Psoas muscle (tissue), 8 donors: ENCODE data around the gene PAK5. TPM values are rescaled to one million over a fixed set of nuclear protein-coding genes. Genes with fewer than 3 reads are reported as not detected.

ENCODE experiments used
- ATAC-seq, 4 donors: fragments of 200-7000 bp; cut with Tn5 transposase; one replicate each; pipeline ENCODE4 v1.9.1; 2020; ENCODE audit warnings: moderate library complexity in 3 of 4, mild to moderate bottlenecking in 2 of 4
- DNase-seq, 2 donors: peaks; one replicate each; pipeline ENCODE4 v3.0.0-alpha.2; 2020
- H3K27ac ChIP-seq: fragments of 200-600 bp; one replicate; pipeline ENCODE4 v1.8.0; 2022
- H3K27me3 ChIP-seq, 3 donors: fragments of 200-600 bp in 1 of 3; one replicate each; pipeline versions ENCODE4 v1.6.1 to v1.8.0; 2013 to 2022; ENCODE audit warnings: low read length in 2 of 3, mild to moderate bottlenecking in 2 of 3, moderate library complexity in 1 of 3; ENCODE audit not compliant: insufficient read depth in 3 of 3
- H3K36me3 ChIP-seq, 2 donors: fragments of 200-600 bp in 1 of 2; one replicate each; pipeline versions ENCODE4 v1.6.1 to v1.8.0; 2013 to 2022; ENCODE audit warnings: low read depth in 1 of 2, mild to moderate bottlenecking in 1 of 2, moderate library complexity in 1 of 2; ENCODE audit not compliant: insufficient read depth in 1 of 2
- H3K4me1 ChIP-seq: fragments of 200-600 bp; one replicate; pipeline ENCODE4 v1.8.0; 2022
- H3K4me3 ChIP-seq: fragments of 200-600 bp; one replicate; pipeline ENCODE4 v1.8.0; 2022; ENCODE audit warnings: mild to moderate bottlenecking
- H3K9me3 ChIP-seq: fragments of 200-600 bp; one replicate; pipeline ENCODE4 v1.8.0; 2022
- WGBS, 3 donors: extraction: QIAGEN DNeasy Blood & Tissue Kit; methylation state at CpG; one replicate each; pipeline versions ENCODE4 v1.1.6 to v1.1.7; 2013; 5-methylcytosine and 5-hydroxymethylcytosine counted together
- intact Hi-C, 2 donors: fragments of 100-400 bp; cut with DNase I; formaldehyde crosslinking; loops; one replicate each; pipeline versions ENCODE4 v1.11.0 to v1.14.2; 2022
- polyA plus RNA-seq, 3 donors: library from polyadenylated mRNA; stranded (reverse); fragments of 200-250 nt; gene quantifications; one replicate each; pipeline ENCODE4 v1.2.3, GENCODE V29; 2013
- total RNA-seq, 4 donors: library from RNA; stranded (reverse); fragmentation: NEBNext Ultra II Directional in 2 of 4; extraction: Animal tissue kit (Norgen Biotek cat#: 25700) in 2 of 4; gene quantifications; one replicate each; pipeline versions ENCODE4 v1.2.1 to v1.2.4, GENCODE V29; 2021 to 2023
- TF ChIP-seq, protein P1 (sequence below): fragments of 200-600 bp; IDR thresholded peaks from one replicate; pipeline ENCODE4 v1.8.0; 2022; ENCODE audit warnings: antibody characterized with exemption
- donor health status: healthy with polysubstance abuse.
- donor health status: DM: no; HTN: no; CAD: no; lungs with moderate emphysema.
- donor health status: Bipolar disorder and iron deficiency.
- donor health status: healthy.
- donor health status: DM: yes; HTN: yes; CAD: no.
- donor health status: DM: no; HTN: no; CAD: no.
- donor health status: DM: no; HTN: no; CAD: no.
- donor health status: DM: yes; HTN: yes; CAD: no.

The PAK5 gene
- total and polyA plus RNA-seq, 7 donors: 0.01 TPM; not detected in 6

DNA sequence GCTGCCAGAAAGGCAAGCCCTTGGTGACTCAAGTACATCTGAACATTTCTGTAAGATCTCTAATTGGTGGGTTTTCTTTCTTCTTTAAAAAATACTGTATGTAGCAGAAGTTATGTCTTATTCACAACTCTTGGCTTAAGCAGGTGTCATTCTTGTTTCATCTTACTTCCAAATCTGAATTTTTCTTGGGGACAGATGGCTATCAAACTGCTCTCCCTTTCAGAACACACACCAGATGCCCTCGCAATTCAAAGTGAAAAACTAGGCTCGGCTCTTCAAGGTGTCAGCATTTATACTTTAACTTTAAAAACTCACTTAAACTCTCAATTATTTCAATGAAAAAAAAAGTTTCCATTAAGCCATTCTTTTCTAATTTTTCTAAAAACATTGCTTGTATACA, 49.7 kb downstream of the PAK5 start:
- no peak overlapping the region for H3K27ac ChIP-seq
- ATAC-seq (no peak), DNase-seq (no peak)
- 78 to 87% (median 84%) methylated on average over 2 of the region's 2 CpGs for WGBS, 3 donors
- no peaks in the 10 kb centered on the region for H3K27me3 ChIP-seq
- no peaks in the 10 kb centered on the region for H3K9me3 ChIP-seq
- H3K36me3 ChIP-seq: no peaks in the 10 kb centered on the region
- intact Hi-C loops: no loop called here
- TF ChIP-seq, protein P1, sequence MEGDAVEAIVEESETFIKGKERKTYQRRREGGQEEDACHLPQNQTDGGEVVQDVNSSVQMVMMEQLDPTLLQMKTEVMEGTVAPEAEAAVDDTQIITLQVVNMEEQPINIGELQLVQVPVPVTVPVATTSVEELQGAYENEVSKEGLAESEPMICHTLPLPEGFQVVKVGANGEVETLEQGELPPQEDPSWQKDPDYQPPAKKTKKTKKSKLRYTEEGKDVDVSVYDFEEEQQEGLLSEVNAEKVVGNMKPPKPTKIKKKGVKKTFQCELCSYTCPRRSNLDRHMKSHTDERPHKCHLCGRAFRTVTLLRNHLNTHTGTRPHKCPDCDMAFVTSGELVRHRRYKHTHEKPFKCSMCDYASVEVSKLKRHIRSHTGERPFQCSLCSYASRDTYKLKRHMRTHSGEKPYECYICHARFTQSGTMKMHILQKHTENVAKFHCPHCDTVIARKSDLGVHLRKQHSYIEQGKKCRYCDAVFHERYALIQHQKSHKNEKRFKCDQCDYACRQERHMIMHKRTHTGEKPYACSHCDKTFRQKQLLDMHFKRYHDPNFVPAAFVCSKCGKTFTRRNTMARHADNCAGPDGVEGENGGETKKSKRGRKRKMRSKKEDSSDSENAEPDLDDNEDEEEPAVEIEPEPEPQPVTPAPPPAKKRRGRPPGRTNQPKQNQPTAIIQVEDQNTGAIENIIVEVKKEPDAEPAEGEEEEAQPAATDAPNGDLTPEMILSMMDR: no peak
- H3K4me3 ChIP-seq: no peak overlapping the region
- no peaks in the 10 kb centered on the region for H3K4me1 ChIP-seq

DNA sequence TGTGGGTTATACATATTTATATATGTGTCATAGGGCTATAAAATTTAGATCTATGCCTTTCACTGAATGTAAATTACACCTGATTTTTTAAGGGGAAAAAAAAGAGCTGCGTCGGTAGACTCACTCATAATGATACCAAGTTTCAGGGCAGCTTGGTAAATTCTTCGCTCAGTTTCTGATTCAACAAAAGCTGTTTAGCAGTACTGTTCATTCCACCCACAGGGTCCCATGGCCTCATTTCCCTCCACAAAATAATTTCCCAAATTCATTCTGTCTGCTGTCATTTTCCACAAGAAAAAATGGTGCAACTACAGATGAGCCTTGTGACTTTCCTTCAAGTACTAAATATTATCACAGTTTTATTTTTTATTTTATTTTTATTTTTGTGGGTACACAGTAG, 63.7 kb downstream of the PAK5 start:
- intact Hi-C loops: no loop called here
- WGBS, 3 donors: 92 to 94% (median 94%) methylated on average over 3 of the region's 3 CpGs
- no peaks in the 10 kb centered on the region for H3K27me3 ChIP-seq
- TF ChIP-seq, protein P1: no peak
- DNase-seq (no peak), ATAC-seq (no peak)
- no peaks in the 10 kb centered on the region for H3K36me3 ChIP-seq
- H3K4me3 ChIP-seq: no peak overlapping the region
- no peaks in the 10 kb centered on the region for H3K4me1 ChIP-seq
- H3K27ac ChIP-seq: no peak overlapping the region
- peaks cover 4% of the 10 kb centered on the region for H3K9me3 ChIP-seq

GRCh38 chr20:9769954-9770353, 68.9 kb downstream of the PAK5 start:
- ATAC-seq: no peak
- no peaks in the 10 kb centered on the region for H3K36me3 ChIP-seq
- intact Hi-C loops: no loop called here
- WGBS, 3 donors: 86 to 89% (median 88%) methylated on average over 6 of the region's 6 CpGs
- no peak for DNase-seq
- H3K4me1 ChIP-seq: no peaks in the 10 kb centered on the region
- TF ChIP-seq, protein P1: no peak
- no peaks in the 10 kb centered on the region for H3K27me3 ChIP-seq
- H3K4me3 ChIP-seq: no peak overlapping the region
- H3K27ac ChIP-seq: no peak overlapping the region
- H3K9me3 ChIP-seq: no peaks in the 10 kb centered on the region

DNA sequence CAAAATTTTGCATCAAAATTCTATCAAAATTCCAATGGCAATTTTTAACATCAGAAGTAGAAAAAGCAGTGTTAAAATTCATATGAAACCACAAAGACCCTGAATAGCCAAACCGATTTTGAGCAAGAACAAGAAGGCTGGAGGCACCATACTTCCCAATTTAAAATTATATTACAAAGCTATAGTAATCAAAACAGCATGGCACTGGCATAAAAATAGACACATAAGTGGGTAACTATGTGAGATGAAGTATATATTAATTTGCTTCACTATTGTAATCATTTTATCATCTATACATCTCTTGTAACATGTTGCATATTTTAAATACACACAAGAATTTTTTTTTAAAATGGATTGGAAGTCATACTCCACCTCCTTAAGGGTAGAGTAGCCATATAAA, 77.4 kb downstream of the PAK5 start:
- intact Hi-C loops: no loop called here
- Histone ChIP-seq H3K27me3 (no peaks in the 10 kb centered on the region), H3K4me1 (no peaks in the 10 kb centered on the region), H3K36me3 (no peaks in the 10 kb centered on the region), H3K9me3 (peaks cover 17% of the 10 kb centered on the region), H3K4me3 (no peak overlapping the region), H3K27ac (no peak overlapping the region)
- 86 to 89% (median 87%) methylated on average over 1 of the region's 1 CpG for WGBS, 3 donors
- no peak for DNase-seq
- TF ChIP-seq, protein P1: no peak
- ATAC-seq: no peak

GRCh38 chr20:9759392-9759791, 79.5 kb downstream of the PAK5 start:
- intact Hi-C loops: no loop called here
- no peak overlapping the region for H3K4me3 ChIP-seq
- no peak for ATAC-seq
- no peaks in the 10 kb centered on the region for H3K4me1 ChIP-seq
- no peak overlapping the region for H3K27ac ChIP-seq
- peaks cover 17% of the 10 kb centered on the region for H3K9me3 ChIP-seq
- H3K27me3 ChIP-seq: no peaks in the 10 kb centered on the region
- no peak for DNase-seq
- no peaks in the 10 kb centered on the region for H3K36me3 ChIP-seq
- TF ChIP-seq, protein P1: no peak
- 38 to 48% (median 40%) methylated on average over 4 of the region's 4 CpGs for WGBS, 3 donors
